ENCODE measurements around the gene DPP10. TPM values are rescaled to one million over a fixed set of nuclear protein-coding genes. Genes with fewer than 3 reads are reported as not detected.

Gene DPP10
- total and polyA plus RNA-seq, 9 donors: 0.26 to 2.1 (median 0.83) TPM

DNA sequence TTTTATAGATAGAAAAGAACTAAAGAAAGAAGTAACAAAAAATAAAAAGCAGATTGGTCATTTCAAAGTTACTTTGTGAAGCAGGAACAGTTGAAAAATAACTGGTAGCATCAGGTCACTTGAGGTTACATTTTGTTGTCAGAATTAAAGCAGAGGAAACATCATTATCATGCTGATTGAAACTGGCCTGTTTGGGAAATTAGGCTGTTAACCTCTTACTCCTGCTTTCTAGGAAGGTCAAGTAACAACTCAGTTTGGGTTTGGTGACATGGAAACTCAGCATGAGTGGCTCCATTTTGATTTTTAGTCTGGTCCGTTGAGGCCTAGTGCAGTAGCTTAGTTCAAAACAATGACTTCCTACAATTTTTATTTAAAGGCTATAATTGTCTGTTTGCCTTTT lies 1383.5 kb downstream of the DPP10 start:
- H3K27ac ChIP-seq (ENCODE audit: low read length): no peak overlapping the region
- no peaks in the 10 kb centered on the region for H3K36me3 ChIP-seq (ENCODE audit: control insufficient read depth, insufficient read depth, low read length)
- WGBS (ENCODE audit: insufficient coverage): no CpG with 5 or more reads among the region's 1 CpG
- no peak overlapping the region for H3K4me3 ChIP-seq (ENCODE audit: low read length)
- H3K27me3 ChIP-seq (ENCODE audit: control insufficient read depth, insufficient read depth, low read length): no peaks in the 10 kb centered on the region
- H3K9me3 ChIP-seq (replicated peaks; ENCODE audit: control insufficient read depth, low read depth, low read length): no peaks in the 10 kb centered on the region
- H3K4me1 ChIP-seq (ENCODE audit: control insufficient read depth, insufficient read depth, low read length): no peaks in the 10 kb centered on the region
- DNase-seq: no peak

DNA sequence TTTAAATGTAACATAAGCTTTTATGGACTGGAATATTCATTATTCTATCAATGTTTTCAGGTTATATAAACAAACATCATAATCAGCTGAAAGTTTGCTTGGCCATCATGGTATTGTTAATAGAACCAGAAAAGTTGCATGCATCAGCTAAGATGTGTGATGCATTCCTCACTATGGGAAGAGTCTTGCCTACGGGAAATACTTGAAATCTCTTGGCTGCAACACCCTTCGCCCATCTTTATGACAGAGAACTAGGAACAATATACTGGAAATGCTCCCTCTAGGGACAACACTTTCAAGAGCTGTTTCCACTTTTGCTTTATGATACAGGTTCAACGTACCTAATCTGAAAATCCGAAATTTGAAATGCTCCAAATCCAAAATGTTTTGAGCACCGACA lies 1390.8 kb downstream of the DPP10 start:
- no peak for DNase-seq
- 88% methylated on average over 5 of the region's 5 CpGs for WGBS (ENCODE audit: insufficient coverage)
- Histone ChIP-seq H3K4me1 (ENCODE audit: control insufficient read depth, insufficient read depth, low read length) (no peaks in the 10 kb centered on the region), H3K9me3 (replicated peaks; ENCODE audit: control insufficient read depth, low read depth, low read length) (no peaks in the 10 kb centered on the region), H3K4me3 (ENCODE audit: low read length) (no peak overlapping the region), H3K36me3 (ENCODE audit: control insufficient read depth, insufficient read depth, low read length) (no peaks in the 10 kb centered on the region), H3K27ac (ENCODE audit: low read length) (no peak overlapping the region), H3K27me3 (ENCODE audit: control insufficient read depth, insufficient read depth, low read length) (no peaks in the 10 kb centered on the region)

DNA sequence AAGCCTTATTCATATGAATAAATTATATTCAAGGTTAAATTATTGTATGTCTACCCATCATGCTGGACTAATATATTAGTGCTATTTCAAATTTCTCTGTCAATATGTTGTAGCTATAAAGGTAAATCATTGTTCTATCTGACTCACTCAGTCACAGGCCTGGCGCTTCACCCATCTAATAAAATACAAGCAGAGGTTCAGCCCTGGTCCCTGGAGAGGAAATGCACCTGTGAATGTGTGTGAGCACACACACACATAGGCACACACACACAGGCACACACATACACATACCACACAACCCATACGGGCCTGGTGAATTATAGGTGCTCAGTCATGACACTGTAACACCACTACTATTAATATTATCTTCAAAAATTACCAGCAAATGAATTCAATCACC lies 1396.1 kb downstream of the DPP10 start:
- H3K36me3 ChIP-seq (ENCODE audit: control insufficient read depth, insufficient read depth, low read length): no peaks in the 10 kb centered on the region
- no peaks in the 10 kb centered on the region for H3K9me3 ChIP-seq (replicated peaks; ENCODE audit: control insufficient read depth, low read depth, low read length)
- WGBS (ENCODE audit: insufficient coverage): no CpG with 5 or more reads among the region's 2 CpGs
- H3K27ac ChIP-seq (ENCODE audit: low read length): no peak overlapping the region
- no peak for DNase-seq
- no peaks in the 10 kb centered on the region for H3K27me3 ChIP-seq (ENCODE audit: control insufficient read depth, insufficient read depth, low read length)
- H3K4me3 ChIP-seq (ENCODE audit: low read length): no peak overlapping the region
- H3K4me1 ChIP-seq (ENCODE audit: control insufficient read depth, insufficient read depth, low read length): no peaks in the 10 kb centered on the region

DNA sequence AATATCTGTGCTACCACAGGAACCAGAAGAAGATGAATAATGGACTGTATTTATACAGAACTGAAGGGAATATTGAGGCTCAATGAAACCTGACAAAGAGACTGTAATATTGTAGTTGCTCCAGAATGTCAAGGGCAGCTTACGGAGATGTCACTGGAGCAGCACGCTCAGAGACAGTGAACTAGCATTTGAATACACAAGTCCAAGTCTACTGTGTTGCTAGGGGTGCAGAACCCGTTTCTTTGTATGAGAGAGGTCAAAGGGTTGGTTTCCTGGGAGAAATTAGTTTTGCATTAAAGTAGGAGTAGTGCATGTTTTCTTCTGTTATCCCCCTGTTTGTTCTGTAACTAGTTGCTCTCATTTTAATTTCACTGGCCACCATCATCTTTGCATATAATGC lies 1399.9 kb downstream of the DPP10 start:
- no peaks in the 10 kb centered on the region for H3K9me3 ChIP-seq (replicated peaks; ENCODE audit: control insufficient read depth, low read depth, low read length)
- H3K4me1 ChIP-seq (ENCODE audit: control insufficient read depth, insufficient read depth, low read length): no peaks in the 10 kb centered on the region
- DNase-seq: no peak
- H3K36me3 ChIP-seq (ENCODE audit: control insufficient read depth, insufficient read depth, low read length): no peaks in the 10 kb centered on the region
- 100% methylated on average over 1 of the region's 3 CpGs for WGBS (ENCODE audit: insufficient coverage)
- no peak overlapping the region for H3K4me3 ChIP-seq (ENCODE audit: low read length)
- H3K27ac ChIP-seq (ENCODE audit: low read length): no peak overlapping the region
- H3K27me3 ChIP-seq (ENCODE audit: control insufficient read depth, insufficient read depth, low read length): no peaks in the 10 kb centered on the region

DNA sequence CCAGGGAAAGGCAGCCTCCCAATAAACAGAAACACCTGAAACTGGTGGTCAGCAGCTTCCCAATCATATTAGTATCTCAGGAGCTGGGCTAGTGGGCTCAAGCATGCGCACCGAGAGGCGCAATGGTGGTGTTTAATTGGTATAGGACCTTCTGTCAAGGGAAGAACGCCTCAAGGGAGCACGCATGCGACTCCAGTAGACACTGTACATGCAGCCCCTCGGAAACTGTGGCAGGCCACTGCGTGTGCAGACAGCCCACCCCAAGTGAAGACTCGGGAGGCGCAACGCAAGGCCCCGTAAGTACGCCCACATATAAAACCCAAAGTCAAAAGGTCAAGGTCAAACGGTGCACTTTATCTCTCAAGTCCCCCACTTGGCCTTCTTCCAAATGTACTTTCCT lies 1405.8 kb downstream of the DPP10 start:
- WGBS (ENCODE audit: insufficient coverage): 82% methylated on average over 11 of the region's 14 CpGs

DNA sequence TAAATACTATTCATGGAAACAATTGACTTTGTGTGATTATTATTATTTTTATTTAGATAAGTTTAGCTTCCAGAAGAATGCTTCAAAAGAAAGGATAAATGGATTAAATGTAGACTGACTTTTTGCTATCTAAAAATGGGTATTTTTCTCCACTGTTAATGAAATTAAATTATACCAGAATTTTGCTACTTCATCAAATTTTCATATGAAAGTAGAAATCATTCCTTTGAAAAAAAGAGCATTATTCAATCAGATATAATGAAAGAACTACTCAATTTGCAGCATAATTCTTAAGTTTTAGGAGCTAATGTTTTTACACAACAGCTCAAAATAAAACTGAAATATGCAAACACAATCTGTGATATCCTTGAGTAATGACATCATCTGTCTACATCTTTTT lies 1424.6 kb downstream of the DPP10 start:
- H3K4me1 ChIP-seq (ENCODE audit: control insufficient read depth, insufficient read depth, low read length): no peaks in the 10 kb centered on the region
- no peaks in the 10 kb centered on the region for H3K27me3 ChIP-seq (ENCODE audit: control insufficient read depth, insufficient read depth, low read length)
- DNase-seq: no peak
- no peak overlapping the region for H3K4me3 ChIP-seq (ENCODE audit: low read length)
- no peak overlapping the region for H3K27ac ChIP-seq (ENCODE audit: low read length)
- no peaks in the 10 kb centered on the region for H3K9me3 ChIP-seq (replicated peaks; ENCODE audit: control insufficient read depth, low read depth, low read length)
- H3K36me3 ChIP-seq (ENCODE audit: control insufficient read depth, insufficient read depth, low read length): no peaks in the 10 kb centered on the region

More for the DNA sequence above, 1405.8 kb downstream of the DPP10 start:
- peaks cover 3% of the 10 kb centered on the region for H3K9me3 ChIP-seq (replicated peaks; ENCODE audit: control insufficient read depth, low read depth, low read length)
- H3K36me3 ChIP-seq (ENCODE audit: control insufficient read depth, insufficient read depth, low read length): no peaks in the 10 kb centered on the region
- H3K4me1 ChIP-seq (ENCODE audit: control insufficient read depth, insufficient read depth, low read length): no peaks in the 10 kb centered on the region
- H3K27ac ChIP-seq (ENCODE audit: low read length): no peak overlapping the region
- no peak overlapping the region for H3K4me3 ChIP-seq (ENCODE audit: low read length)
- no peaks in the 10 kb centered on the region for H3K27me3 ChIP-seq (ENCODE audit: control insufficient read depth, insufficient read depth, low read length)
- no peak for DNase-seq

DNA sequence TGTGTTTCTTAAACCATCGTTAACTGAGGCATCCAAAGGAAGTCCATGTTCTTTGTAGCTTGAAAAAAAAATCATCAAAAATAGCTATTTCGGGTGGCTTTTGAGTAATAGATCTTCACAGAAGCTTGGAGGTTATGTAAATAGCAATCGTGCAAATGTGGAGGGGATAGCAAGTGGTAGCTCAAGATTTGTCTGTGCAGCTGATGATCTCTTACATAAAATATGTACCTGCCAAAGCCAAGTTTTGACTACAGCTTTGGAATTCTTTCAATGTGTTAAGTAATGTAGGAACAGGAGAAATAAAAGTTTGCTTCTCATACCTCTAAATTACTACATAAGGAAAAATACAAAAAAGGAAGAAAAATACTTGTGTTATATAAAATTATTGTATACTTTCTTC lies 1432.0 kb downstream of the DPP10 start:
- Histone ChIP-seq H3K27me3 (ENCODE audit: control insufficient read depth, insufficient read depth, low read length) (no peaks in the 10 kb centered on the region), H3K9me3 (replicated peaks; ENCODE audit: control insufficient read depth, low read depth, low read length) (no peaks in the 10 kb centered on the region), H3K27ac (ENCODE audit: low read length) (no peak overlapping the region), H3K4me3 (ENCODE audit: low read length) (no peak overlapping the region), H3K36me3 (ENCODE audit: control insufficient read depth, insufficient read depth, low read length) (no peaks in the 10 kb centered on the region), H3K4me1 (ENCODE audit: control insufficient read depth, insufficient read depth, low read length) (no peaks in the 10 kb centered on the region)
- WGBS (ENCODE audit: insufficient coverage): 44% methylated on average over 1 of the region's 3 CpGs
- peak; percentile 44 for DNase-seq

DNA sequence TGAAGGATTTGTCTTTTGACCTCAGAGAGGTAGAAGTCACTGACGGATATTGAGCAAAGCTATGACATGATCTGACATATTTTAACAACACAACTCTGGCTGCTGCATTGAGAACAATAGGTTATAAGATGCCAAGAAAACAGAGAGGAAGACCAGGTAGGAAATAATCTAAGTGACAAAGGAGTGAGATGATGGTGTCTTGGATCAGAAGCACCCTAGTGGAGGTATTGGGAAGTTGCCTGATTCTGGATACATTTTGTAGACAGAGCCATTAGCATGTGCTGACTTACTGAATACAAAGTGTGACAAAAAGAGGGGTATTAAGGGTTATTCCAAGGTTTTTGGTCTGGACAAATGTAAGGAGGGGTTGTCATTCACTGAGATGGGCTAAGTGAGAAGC lies 1438.1 kb downstream of the DPP10 start:
- no CpG with 5 or more reads among the region's 1 CpG for WGBS (ENCODE audit: insufficient coverage)
- no peak overlapping the region for H3K27ac ChIP-seq (ENCODE audit: low read length)
- H3K4me3 ChIP-seq (ENCODE audit: low read length): no peak overlapping the region
- H3K27me3 ChIP-seq (ENCODE audit: control insufficient read depth, insufficient read depth, low read length): no peaks in the 10 kb centered on the region
- no peak for DNase-seq
- no peaks in the 10 kb centered on the region for H3K36me3 ChIP-seq (ENCODE audit: control insufficient read depth, insufficient read depth, low read length)
- no peaks in the 10 kb centered on the region for H3K4me1 ChIP-seq (ENCODE audit: control insufficient read depth, insufficient read depth, low read length)
- no peaks in the 10 kb centered on the region for H3K9me3 ChIP-seq (replicated peaks; ENCODE audit: control insufficient read depth, low read depth, low read length)

DNA sequence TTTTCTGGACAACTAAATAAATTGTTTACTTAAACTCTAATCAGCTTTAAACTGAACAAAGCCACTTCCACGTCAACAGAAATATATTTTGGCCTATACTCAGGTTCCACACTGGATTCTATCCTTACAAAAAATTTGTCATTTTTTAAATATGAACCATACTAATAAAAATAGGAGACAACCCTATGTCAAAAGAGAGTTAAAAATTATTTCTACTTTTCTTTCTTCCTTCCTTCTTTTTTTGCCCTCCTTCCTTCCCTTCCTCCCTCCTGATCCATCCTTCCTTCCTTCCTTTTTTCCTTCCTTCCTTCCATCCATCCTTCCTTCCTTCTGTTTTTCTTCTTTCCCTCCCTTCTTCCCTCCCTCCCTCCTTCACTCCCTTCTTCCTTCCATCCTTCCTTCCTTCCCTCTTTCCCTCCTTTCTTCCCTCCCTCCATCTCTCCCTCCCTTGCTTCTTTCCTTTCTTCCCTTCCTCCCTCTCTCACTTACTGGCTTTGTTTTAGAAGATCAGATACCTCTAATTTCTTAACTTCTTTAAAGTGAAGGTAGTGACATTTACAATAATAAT lies 1444.9 kb downstream of the DPP10 start:
- H3K4me1 ChIP-seq (ENCODE audit: control insufficient read depth, insufficient read depth, low read length): no peaks in the 10 kb centered on the region
- no peak overlapping the region for H3K27ac ChIP-seq (ENCODE audit: low read length)
- no peak for DNase-seq
- no CpG with 5 or more reads among the region's 1 CpG for WGBS (ENCODE audit: insufficient coverage)
- no peaks in the 10 kb centered on the region for H3K27me3 ChIP-seq (ENCODE audit: control insufficient read depth, insufficient read depth, low read length)
- no peaks in the 10 kb centered on the region for H3K36me3 ChIP-seq (ENCODE audit: control insufficient read depth, insufficient read depth, low read length)
- no peak overlapping the region for H3K4me3 ChIP-seq (ENCODE audit: low read length)
- peaks cover 6% of the 10 kb centered on the region for H3K9me3 ChIP-seq (replicated peaks; ENCODE audit: control insufficient read depth, low read depth, low read length)

All from muscle of leg (tissue), 11 donors.